DMS153 (cell line): Measurements from ENCODE around the gene STX12.
"Not testable (repeated sequence)": the region's sequence is repeated elsewhere in the genome, so short reads cannot be mapped to it uniquely, and the experiment has no call there.

Experiments used
- DNase-seq: peaks from one replicate; lab custom pipeline; 2025; lab: John Stamatoyannopoulos, UW

The STX12 gene

GRCh38 chr1:27830621-27831440, 57.8 kb downstream of the STX12 start, which contains the start of gene PPP1R8:
Gene PPP1R8 (plus strand): TSS chr1:27830782. CDS start chr1:27830836, 54 bp downstream.
- DNase-seq: peak; percentile 97

GRCh38 chr1:27831568-27832410, 58.8 kb downstream of the STX12 start:
- DNase-seq: no peak

GRCh38 chr1:27832762-27833161, 59.7 kb downstream of the STX12 start:
- DNase-seq: no peak

DNA sequence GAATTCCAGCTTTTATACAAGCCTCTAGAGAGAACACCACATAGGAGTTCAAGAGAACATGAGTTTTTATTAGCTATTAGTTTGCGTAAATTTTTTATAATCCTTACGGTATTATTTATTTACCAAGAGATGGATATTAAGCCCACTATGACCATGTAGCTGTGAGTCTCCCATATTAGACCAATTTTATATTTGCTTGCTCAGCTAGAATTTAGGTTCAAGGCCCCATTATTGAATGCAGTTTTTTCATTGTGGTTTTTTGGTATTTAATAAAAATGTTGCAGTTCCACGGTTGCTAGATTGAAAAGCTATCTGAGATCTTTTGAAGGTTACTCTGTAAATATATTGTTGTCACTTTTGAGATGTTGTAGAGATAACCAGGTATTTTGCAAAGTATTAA, 60.5 kb downstream of the STX12 start:
- no peak for DNase-seq

- no peak for DNase-seq
Measured at GRCh38 chr1:27835046-27835445, 62.0 kb downstream of the STX12 start.

DNA sequence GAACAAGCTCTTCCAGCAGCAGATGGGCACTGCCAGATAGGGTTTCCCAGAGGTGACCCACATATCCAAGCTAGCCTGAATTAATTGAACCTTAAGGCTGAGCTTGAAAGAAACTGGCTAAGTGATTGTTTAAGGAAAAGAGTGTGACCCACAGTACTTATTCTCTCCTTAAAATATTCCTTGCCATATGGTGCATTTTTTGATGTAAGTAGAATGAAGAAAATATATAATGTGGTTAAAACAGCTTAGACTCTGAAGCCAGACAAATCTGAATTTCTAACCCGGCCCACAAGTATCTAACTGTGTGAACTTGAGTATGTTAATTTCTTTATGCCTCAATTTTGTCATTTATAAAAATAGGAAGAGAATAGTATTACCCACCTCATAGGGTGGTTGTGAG, 62.5 kb downstream of the STX12 start:
- no peak for DNase-seq

GRCh38 chr1:27849951-27850350, 76.9 kb downstream of the STX12 start:
- DNase-seq: no peak

GRCh38 chr1:27855085-27855484, 82.1 kb downstream of the STX12 start:
- no peak for DNase-seq

DNA sequence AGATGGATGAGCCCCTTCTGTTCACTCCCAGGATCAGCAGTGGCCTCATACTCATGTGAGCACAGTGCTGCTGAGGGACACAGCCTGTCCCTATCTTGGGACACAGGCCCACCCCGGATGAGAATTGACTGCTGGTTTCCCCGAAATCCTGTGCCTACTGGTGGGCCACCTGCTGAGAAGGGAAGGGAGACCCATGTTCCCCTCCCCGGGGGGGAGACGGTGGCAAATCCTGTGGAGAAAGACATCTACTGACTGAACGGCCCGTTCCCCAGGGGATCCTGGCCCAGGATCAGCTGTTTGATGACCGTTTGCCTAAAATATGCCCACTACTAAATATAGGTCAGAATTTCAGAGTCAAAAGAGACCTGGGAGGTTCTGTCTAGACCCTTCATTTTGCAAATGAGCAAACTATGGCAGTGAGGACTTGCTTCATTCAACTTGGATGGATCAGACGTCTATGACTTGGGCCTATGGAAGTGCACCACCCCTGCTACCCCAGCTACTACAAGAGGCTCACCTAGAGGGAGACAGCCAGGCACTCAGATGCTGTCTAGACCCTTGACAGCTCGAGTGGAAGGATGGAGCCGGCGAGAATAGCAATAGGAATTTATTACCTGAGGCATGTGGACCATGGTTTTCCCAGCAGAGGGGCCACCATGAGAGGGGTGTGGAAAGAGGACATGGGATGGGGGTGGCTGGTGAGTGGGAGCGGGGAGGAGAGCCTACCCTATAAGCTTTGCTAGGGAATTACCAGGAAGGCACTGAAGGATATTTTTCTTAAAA, 83.7 kb downstream of the STX12 start:
- DNase-seq: no peak

DNA sequence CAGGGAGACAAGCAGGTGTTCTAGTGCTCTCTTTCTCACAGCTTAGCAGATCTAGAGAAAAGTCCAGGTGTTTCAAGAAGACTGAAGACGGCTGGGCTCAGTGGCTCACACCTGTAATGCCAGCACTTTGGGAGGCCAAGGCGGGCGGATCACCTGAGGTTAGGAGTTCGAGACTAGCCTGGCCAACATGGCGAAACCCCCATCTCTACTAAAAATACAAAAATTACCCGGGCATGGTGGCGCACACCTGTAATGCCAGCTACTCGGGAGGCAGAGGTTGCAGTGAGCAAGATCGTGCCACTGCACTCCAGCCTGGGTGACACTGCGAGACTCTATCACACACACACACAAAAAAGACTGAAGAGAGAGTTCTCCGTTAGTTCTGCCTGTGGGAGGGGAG, 84.5 kb downstream of the STX12 start:
- not testable (repeated sequence) for DNase-seq

DNA sequence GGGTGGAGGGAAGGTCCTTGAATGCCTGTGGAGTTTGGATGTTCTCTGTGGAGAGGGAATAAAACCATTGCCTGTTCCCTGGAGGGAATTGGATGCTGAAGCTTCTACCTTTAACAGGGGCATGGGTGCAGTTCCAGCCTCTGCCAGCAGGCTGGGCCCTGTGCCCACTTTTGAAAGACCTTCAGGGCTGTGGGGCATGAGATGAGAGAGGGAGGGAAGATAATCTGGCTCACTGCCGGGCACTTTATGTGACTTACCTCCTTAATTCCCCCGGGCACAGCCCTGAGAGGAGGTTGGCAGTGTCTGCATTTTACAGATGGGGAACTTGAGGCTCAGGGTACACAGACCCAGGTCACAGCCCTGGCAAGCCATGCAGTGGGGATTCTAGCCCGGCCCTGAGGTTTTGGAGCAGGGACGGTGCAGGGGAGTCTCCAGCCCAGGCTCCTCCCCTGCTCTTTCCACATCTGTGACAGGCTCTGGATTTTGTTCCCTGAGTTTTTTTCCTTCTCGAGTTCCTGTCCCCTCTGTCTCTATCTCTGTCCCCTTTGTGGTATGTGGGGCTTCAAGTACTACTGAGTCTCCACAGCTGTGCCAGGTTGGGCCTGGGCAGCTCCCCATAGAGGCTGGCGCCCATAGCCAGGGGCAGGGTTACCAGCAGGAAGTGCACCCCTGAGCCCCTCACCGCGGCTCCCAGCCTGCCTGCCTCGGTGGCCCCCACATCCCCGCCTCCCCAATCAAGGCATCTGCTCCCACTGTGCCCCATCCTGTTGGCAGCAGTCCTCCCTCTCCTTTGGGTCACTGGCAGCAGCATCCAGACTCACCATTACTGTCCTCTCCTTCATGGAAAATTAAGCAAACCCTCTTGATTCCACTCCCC, 85.3 kb downstream of the STX12 start:
- DNase-seq: peak; percentile 81

DNA sequence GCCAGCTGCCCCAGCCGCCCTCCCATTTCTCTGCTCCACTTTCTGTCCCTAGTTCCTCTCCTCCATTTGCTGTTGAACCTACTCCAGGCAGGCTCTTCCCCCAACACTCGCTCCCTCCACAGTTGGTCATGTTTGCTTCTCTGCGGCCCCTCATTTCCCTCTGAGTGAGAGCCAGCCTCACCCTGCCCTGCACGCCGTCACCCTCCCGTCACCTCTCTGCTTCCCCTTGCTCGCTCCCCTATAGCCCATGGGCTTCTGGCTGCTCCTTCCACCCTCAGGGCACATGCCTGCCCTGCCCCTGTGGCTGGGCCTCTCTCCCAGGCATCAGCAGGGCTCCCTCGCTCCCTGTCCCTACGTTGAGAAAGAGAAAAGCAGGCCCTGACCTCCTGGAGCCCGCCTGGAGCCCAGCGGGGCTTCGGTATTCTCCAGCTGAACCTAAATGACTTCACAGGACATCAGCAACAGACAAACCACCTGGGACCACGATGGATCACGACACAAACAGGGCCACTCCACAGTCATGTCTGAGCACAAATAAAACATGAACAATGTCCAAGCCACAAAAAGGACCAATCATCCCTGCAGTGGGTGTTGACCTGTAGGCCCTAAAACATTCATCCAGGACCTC, 86.0 kb downstream of the STX12 start:
- DNase-seq: no peak

GRCh38 chr1:27861436-27861835, 88.4 kb downstream of the STX12 start:
- no peak for DNase-seq

DNA sequence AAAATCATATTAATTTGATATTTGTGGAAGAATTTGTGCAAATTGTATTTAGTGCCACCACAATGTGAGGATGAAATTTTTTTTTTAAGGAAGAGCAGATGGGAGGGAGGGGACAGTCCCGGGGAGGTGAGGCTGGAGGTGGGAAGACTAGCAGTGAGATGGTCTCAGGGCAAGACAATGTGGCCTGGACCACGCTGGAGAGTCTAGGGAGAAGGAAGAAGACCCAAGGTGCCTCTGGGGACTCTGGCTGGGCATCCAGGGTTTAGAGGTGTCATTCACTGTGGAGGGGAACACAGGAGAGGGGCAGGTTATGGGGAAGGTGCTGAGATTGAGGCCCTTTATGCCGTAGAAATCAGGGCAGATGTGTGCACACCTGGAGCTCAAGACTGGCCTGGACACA, 89.0 kb downstream of the STX12 start:
- DNase-seq: no peak

DNA sequence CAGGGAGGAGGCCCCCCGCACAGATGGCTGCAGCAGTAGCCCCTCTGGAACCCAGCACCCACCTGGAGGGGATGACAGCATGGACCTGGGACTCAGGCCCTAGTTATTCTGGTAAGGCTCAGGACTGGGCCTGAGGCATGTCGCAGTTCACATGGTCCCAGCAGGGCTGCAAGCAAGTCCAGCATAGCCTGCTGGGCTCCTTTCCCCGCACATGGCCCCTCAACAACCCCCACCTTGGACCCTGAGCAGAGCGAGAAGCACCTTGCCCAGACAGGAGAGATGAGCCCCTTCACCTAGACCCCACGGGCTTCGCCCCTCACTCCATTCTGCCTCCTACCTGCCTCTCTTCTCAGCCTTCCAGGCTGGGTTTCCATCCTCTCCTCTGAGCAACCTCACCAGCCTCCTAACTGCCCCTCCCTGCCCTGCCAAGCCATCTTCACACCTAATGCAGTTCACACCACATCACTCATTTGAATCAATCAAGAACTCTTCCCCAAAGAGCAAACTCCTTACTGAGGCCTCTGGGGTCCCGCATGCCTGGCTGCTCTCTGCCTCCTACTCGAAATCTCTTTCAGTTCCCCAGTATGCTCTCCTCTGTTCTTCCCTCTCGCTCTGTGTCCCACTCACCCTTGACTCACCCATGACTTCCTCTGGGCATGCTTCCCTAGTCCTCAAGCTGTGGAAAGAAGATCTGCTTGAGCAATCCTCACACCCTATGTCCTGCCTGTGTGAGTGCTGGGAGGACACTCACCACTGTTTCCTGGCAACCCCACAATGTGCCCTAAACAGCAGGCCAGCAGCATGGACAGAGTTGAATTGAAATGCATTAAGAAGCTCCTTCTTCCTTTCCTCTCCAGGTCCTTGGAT, 89.9 kb downstream of the STX12 start:
- peak; percentile 21 for DNase-seq

DNA sequence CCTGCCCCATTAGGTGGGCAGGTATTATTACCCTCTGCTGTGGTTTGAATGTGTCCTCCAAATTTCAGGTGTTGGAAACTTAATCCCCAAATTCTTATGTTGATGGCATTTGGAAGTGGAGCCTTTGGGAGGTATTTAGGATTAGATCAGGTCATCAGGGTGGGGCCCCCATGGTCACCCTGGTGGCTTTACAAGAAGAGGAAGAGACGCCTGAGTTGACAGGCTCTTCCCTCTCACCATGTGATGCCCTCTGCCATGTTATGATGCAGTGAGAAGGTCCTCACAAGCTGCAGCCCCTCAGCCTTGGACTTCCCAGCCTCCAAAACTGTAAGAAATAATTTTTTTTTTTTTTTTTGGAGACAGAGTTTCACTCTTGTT, 90.5 kb downstream of the STX12 start:
- no peak for DNase-seq

DNA sequence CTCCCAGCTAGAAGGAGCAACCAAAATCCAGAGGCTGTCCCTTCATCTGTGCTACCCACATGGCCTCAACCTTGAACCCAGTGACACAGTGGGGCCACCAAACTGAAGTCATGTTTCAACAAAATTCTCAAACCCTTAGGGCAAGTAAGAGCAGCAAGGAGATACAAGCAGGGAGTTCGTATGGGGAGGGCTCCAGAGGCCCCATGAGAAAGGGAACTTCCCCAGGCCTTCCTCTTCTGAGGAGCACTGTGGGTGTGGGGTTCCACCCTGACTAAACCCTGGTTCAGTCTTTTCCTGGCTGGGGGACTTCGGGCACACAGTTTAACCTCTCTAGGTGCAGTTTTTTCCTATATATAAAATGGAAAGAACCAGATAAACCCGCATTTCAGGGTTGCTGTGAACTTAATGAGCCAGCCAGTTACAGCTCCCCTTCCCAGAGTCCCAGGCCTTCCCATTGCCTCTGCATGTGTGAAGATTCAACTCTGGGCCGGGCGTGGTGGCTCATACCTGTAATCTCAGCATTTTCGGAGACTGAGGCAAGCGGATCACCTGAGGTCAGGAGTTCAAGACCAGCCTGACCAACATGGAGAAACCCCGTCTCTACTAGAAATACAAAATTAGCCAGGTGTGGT, 91.4 kb downstream of the STX12 start:
- DNase-seq: no peak

DNA sequence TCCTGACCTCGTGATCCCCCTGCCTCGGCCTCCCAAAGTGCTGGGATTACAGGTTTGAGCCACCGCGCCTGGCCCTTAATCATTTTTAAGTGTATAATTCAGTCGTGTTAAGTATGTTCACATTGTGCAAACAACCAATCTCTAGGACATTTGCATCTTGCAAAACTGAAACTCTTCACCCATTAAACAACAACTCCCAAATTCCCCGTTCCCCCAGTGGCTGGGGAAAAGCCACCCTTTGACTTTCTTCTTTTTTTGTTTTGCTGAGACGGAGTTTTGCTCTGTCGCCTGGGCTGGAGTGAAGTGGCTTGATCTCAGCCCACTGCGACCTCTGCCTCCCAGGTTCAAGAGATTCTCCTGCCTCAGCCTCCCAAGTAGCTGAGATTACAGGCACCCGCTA, 92.8 kb downstream of the STX12 start:
- no peak for DNase-seq

DNA sequence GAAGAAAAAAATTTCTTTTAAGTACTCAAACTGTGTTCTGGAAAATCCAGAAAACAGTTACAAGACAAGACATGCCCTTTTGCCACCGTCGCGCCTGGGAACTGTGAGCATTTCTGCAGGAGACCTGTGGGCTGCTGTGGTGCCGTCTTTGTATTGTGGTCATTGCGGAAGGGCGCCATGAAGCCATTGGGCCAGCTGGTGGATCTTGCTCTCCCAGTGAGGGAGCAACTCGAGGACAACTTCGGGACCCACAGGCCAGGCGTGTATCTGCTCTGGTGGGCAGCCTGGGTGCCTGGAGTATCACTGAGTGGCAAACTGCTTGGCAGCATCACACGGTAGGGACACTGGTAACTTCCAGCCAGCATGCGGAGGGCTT, 95.5 kb downstream of the STX12 start:
- DNase-seq: no peak
